Stimulated activated CD8-positive, alpha-beta memory T cell treated with anti-CD3 and anti-CD28 coated beads, Interleukin-15, amount 100 ng/mL, for 1 hour (primary cell): ENCODE measurements around the gene MBD4.
"Not testable (repeated sequence)": the region's sequence is repeated elsewhere in the genome, so short reads cannot be mapped to it uniquely, and the experiment has no call there.

Experiments
- DNase-seq: peaks from one replicate; pipeline ENCODE4 v3.0.0-alpha.2; 2020; ENCODE audit warnings: low read depth

MBD4 gene

GRCh38 chr3:129429602-129430001 lies 10.1 kb downstream of the MBD4 start:
- DNase-seq: no peak

- DNase-seq: no peak
These were observed 10.7 kb downstream of the MBD4 start for GRCh38 chr3:129429080-129429451.

- DNase-seq: peak; percentile 67
These were observed 11.2 kb downstream of the MBD4 start, which contains the start of gene EFCAB12 for GRCh38 chr3:129428376-129429079. TSS of gene EFCAB12 (minus strand) at chr3:129428636. CDS start at chr3:129428488, 148 bp downstream.

GRCh38 chr3:129428007-129428375 lies 11.8 kb downstream of the MBD4 start:
- DNase-seq: no peak

DNA sequence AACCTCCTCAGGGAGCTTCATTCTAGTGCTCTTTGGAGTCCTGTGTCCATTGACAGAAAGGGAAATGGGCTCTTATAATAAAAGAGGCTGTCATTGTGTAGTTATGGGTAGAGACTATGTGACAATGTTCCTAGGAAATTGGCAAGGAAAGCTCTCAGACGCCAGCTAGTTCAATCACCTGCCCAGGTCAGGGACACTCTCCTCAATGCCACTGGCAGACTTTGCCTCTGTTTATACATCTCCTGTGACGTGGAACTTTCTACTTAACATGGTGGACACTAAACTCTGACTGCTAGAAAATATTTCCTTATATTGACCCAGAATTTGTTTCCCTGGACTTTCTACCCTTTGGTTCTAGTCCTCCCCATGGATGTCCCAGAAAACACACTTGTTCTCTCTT lies 14.1 kb downstream of the MBD4 start:
- no peak for DNase-seq

- no peak for DNase-seq
These were observed 14.5 kb downstream of the MBD4 start for GRCh38 chr3:129425213-129425612.

GRCh38 chr3:129424185-129424841 lies 15.4 kb downstream of the MBD4 start:
- DNase-seq: no peak

DNA sequence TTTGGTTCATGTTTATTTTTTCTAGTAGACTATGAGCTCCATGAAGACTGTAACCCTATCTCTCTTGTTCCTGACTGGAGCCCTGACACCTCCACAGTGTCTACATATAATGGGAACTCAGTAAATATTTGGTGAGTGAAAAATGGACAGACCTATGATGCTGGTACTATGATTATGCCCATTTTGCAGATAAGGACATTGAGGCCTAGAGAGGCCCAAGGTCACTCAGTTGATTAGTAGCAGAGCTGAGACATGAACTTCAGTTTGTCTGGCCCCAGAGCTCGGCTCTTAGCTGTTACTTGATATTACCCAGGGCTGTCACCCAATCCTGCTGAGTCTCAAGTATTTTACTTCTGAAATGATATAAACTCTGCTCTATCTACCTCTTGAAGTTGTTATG lies 16.9 kb downstream of the MBD4 start:
- DNase-seq: no peak

GRCh38 chr3:129421988-129422745 lies 17.6 kb downstream of the MBD4 start:
- DNase-seq: no peak

- DNase-seq: no peak
These were observed 18.4 kb downstream of the MBD4 start for GRCh38 chr3:129421236-129421883.

GRCh38 chr3:129419476-129419875 lies 20.3 kb downstream of the MBD4 start:
- DNase-seq: no peak

- no peak for DNase-seq
These were observed 21.4 kb downstream of the MBD4 start for GRCh38 chr3:129418041-129418973.

DNA sequence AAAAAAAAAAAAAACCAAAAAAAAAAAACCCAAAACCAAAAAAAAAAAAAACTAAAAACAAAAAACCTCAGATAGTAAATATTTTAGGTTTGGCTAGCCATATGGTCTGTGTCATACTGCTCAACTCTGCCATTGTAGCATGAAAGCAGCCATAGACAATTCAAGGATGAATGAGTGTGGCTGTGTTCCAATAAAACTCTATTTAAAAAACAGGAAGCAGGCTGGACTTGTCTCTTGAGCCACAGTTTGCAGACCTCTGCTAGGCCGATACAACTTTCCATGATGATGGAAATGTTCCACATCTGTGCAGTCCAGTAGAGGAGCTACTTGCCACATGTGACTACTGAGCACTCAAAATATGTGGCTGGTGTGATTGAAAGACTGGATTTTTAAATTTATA lies 22.4 kb downstream of the MBD4 start:
- DNase-seq: no peak

DNA sequence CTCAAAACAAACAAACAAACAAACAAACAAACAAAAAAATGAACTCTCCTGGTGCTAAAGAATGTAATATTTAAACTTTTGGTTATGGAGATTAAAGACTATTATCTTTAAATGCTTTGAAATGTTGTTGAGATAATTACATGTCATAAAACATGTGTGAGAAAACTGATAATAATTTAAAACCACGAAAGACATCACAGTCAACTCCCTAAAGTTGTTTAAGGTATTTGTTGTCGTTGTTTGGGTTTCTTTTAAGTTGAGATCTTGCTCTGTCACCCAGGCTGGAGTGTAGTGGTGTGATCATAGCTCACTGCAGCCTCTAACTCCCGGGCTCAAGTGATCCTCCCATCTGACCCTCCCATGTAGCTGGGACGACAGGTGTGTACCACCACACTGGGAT lies 23.3 kb downstream of the MBD4 start:
- no peak for DNase-seq

DNA sequence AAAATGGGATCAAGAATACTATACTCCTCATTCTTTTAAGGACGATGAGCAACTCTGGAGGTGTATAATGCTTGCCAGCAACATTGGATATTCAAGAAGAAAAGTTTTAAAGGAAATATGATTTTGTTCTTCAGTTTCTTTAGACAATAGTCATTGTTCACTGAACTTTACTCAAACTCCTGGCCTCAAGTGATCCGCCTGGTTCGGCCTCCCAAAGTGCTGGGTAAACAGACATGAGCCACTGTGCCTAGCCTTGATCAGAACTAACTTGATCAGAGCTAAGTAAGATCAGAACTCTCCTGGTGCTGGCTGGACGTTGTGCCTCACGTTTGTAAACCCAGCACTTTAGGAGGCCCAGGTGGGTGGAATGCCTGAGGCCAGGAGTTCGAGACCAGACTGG lies 23.9 kb downstream of the MBD4 start:
- no peak for DNase-seq

GRCh38 chr3:129415378-129415777 lies 24.4 kb downstream of the MBD4 start:
- no peak for DNase-seq

- no peak for DNase-seq
These were observed 25.9 kb downstream of the MBD4 start for GRCh38 chr3:129413687-129414506.

GRCh38 chr3:129413238-129413637 lies 26.5 kb downstream of the MBD4 start:
- DNase-seq: not testable (repeated sequence)

GRCh38 chr3:129412542-129413198 lies 27.1 kb downstream of the MBD4 start:
- no peak for DNase-seq

DNA sequence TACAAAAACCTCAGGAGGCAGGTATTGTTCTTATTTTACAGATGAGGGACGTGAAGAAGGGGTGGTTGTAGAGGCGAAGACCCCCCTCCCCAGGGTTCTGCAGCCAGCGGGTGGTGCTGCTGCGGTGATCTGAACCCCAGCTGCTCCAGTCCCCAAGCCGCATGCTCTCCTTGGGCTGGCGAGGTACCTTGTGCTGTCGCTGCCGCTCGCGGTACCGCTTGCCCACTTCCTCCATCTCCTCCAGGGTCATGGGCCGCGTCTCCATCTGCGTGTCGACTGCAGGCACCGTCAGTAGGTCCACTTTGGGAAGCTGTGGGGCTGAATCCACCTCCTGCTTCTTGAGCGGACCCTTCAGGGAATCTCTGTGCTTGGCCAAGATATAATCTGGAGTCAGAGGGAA lies 28.8 kb downstream of the MBD4 start:
- DNase-seq: no peak
